Measurements from ENCODE around the gene TVP23A. TPM values are rescaled to one million over a fixed set of nuclear protein-coding genes. Genes with fewer than 3 reads are reported as not detected.
A peak's percentile ranks its signal among the peaks of the same experiment; 100 is the strongest.
"Not testable (repeated sequence)": the region's sequence is repeated elsewhere in the genome, so short reads cannot be mapped to it uniquely, and the experiment has no call there.

Gene TVP23A
- polyA plus RNA-seq, 3 donors: 2.9 to 5.0 (median 3.8) TPM

DNA sequence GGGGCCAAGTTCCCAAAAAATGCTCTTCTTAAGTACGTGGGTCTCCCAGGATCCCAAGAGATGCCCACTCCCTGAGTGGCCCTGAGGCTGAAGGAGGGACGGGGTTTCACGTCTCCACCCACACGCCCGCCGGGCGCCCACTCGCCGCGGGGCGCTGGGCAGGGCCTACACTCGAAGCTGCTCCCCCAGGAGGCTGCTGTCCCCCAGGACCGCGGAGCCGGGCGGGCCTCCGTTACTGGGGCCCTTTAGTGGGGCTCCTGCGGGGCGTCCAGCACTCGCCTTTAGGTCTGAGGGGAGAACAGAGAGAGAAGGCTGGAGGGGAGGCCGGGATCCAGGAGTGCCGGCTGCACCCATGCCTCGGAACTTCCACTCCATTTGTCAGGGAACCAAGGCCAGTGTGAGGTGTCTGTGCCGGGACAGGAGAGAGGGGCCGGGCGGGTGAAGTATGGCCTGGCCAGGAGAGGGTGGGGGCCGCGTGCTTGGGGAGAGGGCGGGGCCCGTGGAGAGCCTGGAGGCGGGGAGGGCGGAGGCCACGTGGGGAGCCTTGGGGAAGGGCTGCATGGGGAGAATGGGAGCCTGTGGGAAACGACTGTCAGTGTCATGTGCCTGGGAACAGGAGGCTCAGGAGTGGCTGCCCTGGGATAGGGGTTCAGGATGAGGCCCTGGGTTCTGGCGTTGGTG lies 56.1 kb downstream of the TVP23A start:
- DNase-seq (ENCODE audit: extremely low read depth in 1 of 11, low read depth in 9 of 11, low spot score in 4 of 11): no peak

DNA sequence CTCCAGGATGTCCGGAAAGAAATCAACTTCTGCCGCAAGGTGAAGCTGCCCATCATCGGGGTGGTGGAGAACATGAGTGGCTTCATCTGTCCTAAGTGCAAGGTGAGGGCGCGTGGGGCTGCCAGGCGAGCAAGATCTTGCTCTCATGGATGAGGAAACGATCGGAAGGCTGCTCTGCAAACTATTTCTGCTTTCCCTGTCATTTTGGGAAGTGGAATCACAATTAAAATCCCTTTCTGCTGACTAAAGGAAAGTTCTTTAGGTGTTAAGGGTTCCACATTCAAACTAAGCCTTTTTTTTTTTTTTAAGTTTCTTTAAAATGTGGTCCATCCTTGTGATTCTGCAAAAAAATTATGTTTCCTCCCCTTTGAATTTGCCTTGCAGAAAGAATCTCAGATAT lies 57.2 kb downstream of the TVP23A start:
- no peak for DNase-seq (ENCODE audit: extremely low read depth in 1 of 11, low read depth in 9 of 11, low spot score in 4 of 11)

GRCh38 chr16:10760858-10761257 lies 57.7 kb downstream of the TVP23A start:
- DNase-seq (ENCODE audit: extremely low read depth in 1 of 11, low read depth in 9 of 11, low spot score in 4 of 11): no peak

DNA sequence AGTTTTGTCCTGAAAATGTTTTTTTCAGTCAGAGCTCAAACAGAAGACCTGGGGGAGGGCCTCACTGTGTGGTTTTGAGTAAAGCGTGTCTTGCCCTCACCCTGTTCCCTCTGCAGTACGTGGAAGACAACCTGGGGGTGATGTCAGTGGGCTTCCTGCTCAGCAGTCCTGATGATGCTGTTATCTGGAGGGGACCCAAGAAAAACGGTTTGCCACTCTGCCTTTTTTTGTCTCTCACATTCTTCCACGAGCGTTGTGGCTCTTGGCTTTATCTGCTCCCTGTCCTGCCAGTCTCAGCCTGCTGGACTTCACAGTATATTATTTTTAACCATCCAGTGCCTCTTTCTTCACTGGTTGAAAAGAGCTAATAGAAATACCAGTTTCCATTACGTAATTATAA lies 62.0 kb downstream of the TVP23A start:
- DNase-seq (ENCODE audit: extremely low read depth in 1 of 11, low read depth in 9 of 11, low spot score in 4 of 11): no peak

- no peak for DNase-seq (ENCODE audit: extremely low read depth in 1 of 11, low read depth in 9 of 11, low spot score in 4 of 11)
Observed at GRCh38 chr16:10754941-10755340, 63.7 kb downstream of the TVP23A start.

GRCh38 chr16:10753670-10754069 lies 64.9 kb downstream of the TVP23A start:
- no peak for DNase-seq (ENCODE audit: extremely low read depth in 1 of 11, low read depth in 9 of 11, low spot score in 4 of 11)

DNA sequence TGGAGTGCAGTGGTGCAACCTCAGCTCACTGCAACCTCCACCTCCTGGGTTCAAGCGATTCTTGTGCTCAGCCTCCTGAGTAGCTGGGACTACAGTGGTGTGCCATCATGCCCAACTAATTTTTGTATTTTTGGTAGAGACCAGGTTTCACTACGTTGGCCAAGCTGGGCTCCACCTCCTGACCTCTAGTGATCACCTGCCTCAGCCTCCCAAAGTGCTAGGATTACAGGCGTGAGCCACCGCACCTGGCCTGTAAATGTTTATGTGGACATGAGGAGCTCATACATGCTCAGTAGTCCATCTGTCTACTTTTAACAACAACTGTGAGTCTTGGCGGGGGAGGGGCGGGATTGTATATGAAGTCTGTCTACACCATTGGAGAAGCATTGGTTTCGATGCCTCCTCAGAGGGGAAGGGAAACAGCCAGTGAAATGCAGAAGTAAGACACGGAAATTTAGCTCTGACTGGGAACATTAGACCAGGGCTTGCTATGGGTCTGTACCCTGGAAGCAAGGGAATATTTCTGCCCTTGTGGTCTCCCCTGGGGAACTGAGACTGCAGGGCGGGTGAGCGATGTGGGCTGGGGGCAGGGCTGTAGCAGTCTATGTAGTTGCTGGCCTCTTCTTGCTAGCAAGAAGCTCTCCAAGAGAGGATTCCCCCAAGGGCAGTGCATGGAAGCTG lies 65.6 kb downstream of the TVP23A start:
- DNase-seq (ENCODE audit: extremely low read depth in 1 of 11, low read depth in 9 of 11, low spot score in 4 of 11): no peak

GRCh38 chr16:10751291-10751697 lies 67.3 kb downstream of the TVP23A start:
- DNase-seq (ENCODE audit: extremely low read depth in 1 of 11, low read depth in 9 of 11, low spot score in 4 of 11): no peak

- DNase-seq (ENCODE audit: extremely low read depth in 1 of 11, low read depth in 9 of 11, low spot score in 4 of 11): no peak
Observed at GRCh38 chr16:10750793-10751192, 67.8 kb downstream of the TVP23A start.

- peak in 9 of 11 donors; percentile 37 to 86 (median 75) for DNase-seq (ENCODE audit: extremely low read depth in 1 of 11, low read depth in 9 of 11, low spot score in 4 of 11)
Observed at GRCh38 chr16:10745841-10746240, 72.8 kb downstream of the TVP23A start.

- DNase-seq (ENCODE audit: extremely low read depth in 1 of 11, low read depth in 9 of 11, low spot score in 4 of 11): peak in 1 of 11 donors; percentile 24
Observed at GRCh38 chr16:10744370-10745030, 74.1 kb downstream of the TVP23A start.

GRCh38 chr16:10743610-10744369 lies 74.8 kb downstream of the TVP23A start, which contains the start of gene NUBP1:
Gene NUBP1 (plus strand): TSS chr16:10743842. CDS start chr16:10743864, 22 bp downstream.
- peak; percentile 89 to 98 (median 97) for DNase-seq (ENCODE audit: extremely low read depth in 1 of 11, low read depth in 9 of 11, low spot score in 4 of 11)

DNA sequence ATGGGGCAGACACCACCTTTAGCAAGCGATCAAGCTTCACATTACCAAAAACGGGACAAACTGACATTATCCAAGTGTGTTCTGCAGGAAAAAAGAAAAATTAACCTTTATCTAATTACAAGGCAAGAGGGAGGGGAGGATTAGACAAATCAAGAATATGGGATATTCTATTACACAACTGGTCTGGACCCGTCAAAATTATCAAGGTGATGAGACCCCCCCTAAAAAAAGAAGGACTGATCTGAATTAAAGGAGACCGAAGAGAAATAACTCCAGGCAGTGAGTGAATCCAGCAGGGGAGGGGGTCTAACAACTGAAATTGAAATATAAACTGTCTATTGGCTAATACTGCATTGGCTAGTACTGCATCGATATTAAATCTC lies 75.4 kb downstream of the TVP23A start:
- DNase-seq (ENCODE audit: extremely low read depth in 1 of 11, low read depth in 9 of 11, low spot score in 4 of 11): no peak

DNA sequence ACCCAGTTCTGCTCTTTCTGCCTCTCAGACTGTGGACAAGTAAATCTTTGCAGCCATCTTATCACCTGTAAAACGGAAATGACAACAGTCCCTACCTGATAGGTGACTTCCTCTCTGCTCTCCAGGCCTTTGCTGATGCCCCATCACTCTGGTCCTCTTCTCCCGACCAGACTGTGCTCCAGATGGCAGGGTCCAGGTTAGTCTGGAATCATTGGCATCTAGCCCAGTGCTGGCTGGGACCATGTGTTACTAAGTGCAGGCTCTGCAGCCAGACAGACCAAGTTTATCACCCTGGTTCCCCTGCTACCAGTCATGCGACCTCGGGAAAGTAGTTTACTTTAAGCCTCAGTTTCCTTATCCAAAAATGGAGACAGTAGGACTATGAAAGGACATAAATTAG lies 76.8 kb downstream of the TVP23A start:
- DNase-seq (ENCODE audit: extremely low read depth in 1 of 11, low read depth in 9 of 11, low spot score in 4 of 11): no peak

GRCh38 chr16:10741249-10741648 lies 77.3 kb downstream of the TVP23A start:
- not testable (repeated sequence) for DNase-seq (ENCODE audit: extremely low read depth in 1 of 11, low read depth in 9 of 11, low spot score in 4 of 11)

- DNase-seq (ENCODE audit: extremely low read depth in 1 of 11, low read depth in 9 of 11, low spot score in 4 of 11): no peak
Observed at GRCh38 chr16:10740845-10741208, 77.8 kb downstream of the TVP23A start.

- DNase-seq (ENCODE audit: extremely low read depth in 1 of 11, low read depth in 9 of 11, low spot score in 4 of 11): no peak
Observed at GRCh38 chr16:10740000-10740844, 78.4 kb downstream of the TVP23A start.

DNA sequence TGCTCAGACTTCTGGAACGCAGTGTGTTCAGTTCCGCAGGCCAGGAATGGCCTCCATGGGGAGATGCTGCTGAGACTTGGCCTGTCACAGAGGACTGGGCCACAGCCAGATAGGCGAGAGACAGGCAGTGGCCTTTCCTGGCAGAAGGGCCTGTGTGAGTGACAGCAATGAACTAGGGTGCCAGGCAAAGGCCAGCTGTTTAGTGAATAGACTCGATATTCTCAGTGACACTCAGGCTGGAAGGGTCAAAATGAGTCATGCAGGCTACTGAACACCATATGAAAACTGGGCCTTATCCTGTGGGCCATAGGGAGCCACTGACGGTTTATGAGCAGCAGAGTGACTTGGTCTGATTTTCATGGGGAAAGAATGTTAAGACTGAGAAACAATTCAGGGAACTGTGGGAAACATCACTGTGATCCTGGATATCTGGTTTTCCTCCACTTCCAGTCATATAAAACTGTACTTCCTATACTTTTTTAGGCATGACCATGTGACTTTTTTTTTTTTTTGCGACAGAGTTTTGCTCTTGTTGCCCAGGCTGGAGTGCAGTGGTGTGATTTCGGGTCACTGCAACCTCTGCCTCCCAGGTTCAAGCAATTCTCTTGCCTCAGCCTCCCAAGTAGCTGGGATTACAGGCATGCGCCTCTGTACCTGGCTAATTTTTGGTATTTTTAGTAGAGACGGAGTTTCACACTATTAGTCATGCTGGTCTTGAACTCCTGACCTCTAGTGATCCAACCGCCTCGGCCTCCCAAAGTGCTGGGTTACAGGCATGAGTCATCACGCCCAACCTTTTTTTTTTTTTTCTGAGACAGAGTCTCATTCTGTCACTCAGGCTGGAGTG lies 80.1 kb downstream of the TVP23A start:
- no peak for DNase-seq (ENCODE audit: extremely low read depth in 1 of 11, low read depth in 9 of 11, low spot score in 4 of 11)
